ENCODE measurements around the gene STPG1. TPM values are rescaled to one million over a fixed set of nuclear protein-coding genes. Genes with fewer than 3 reads are reported as not detected.

The STPG1 gene
- total and polyA plus RNA-seq, 9 of the 15 experiments (the other 6 are each of a cell fraction or from before 2014, with no cell fraction given) = 5.0 to 11.9 (median 8.3) TPM

DNA sequence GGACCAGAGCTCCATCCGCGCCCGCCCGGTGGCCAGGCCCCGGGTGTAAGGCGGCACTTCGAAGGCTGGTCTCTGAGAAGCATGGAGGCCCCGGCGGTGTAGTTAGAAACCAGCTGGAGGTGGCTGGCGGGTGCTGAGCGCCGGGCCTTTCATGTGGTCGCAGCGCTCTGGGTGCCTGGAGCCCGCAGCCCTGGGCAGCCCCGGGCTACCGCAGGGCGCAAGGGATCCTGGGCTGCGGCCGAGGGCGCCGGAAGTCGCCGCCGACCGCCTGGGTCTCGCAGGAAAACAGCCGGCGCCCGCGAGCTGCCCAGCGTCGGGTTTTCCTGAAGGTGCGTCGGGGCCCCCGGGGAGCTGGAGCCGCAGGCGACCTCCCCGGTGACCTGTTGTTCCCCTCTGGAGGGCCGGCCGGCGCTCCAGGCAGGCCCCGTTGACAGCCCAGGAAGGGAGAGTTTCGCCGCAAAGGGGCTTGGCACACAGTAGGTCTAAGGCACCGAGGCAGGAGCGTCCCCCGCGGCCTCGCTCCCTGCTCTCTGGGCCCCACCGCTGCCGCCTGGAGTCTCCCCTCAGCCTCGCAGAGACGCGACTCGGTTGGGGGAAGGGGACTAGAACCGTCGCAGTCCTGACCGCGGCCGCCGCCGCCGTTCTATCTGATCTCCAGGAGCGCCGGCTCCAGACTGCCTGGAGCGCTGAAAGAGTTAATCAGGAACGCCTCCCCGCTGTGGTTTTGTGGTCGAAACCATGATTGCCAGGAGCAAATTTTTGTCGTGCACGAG, 91.7 kb downstream of the STPG1 start (continued):
- TF ChIP-seq TCF7 (IDR thresholded peaks at IDR 0.05; ENCODE audit: borderline replicate concordance) (no peak), ARID2 (IDR thresholded peaks at IDR 0.05) (no peak), STAT5A (IDR thresholded peaks at IDR 0.05; ENCODE audit: borderline replicate concordance, low read length) (no peak; the same call in 1 of the 2 replicates), CXXC5 (CRISPR knock-in tag; IDR thresholded peaks at IDR 0.05) (peak; percentile 97), ZNF79 (CRISPR knock-in tag; IDR thresholded peaks at IDR 0.05; ENCODE audit: low read depth) (no peak), HDAC2 (IDR thresholded peaks at IDR 0.05) (peak; percentile 86), DDX20 (tag; IDR thresholded peaks at IDR 0.05; ENCODE audit: low read depth) (no peak), BHLHE40 (IDR thresholded peaks at IDR 0.05; ENCODE audit: low read length) (peak; percentile 79), ZNF77 (CRISPR knock-in tag; IDR thresholded peaks at IDR 0.05) (no peak), RBM34 (IDR thresholded peaks at IDR 0.05; ENCODE audit: borderline replicate concordance, insufficient read depth, low read length) (no peak), TBL1XR1 (IDR thresholded peaks at IDR 0.05; ENCODE audit: low read length in 2 of 2) (peak; percentile 70 to 91; a peak in 2 of 4 replicates), TFAM (CRISPR knock-in tag; conservative IDR thresholded peaks at IDR 0.05) (no peak), NFATC3 (IDR thresholded peaks at IDR 0.05) (no peak), CEBPG (CRISPR knock-in tag; IDR thresholded peaks at IDR 0.05) (0 out of 2 replicates have a peak, but pooled peaks have one; percentile 22), CEBPG (tag; conservative IDR thresholded peaks at IDR 0.05 in 1 of 2, IDR thresholded peaks at IDR 0.05 in 1 of 2) (no peak), ZBTB17 (CRISPR knock-in tag; IDR thresholded peaks at IDR 0.05) (no peak; the same call in 1 of the 2 replicates), SETDB1 (IDR thresholded peaks at IDR 0.05; ENCODE audit: low read length) (no peak), ELF4 (CRISPR knock-in tag; IDR thresholded peaks at IDR 0.05) (no peak), NFIX (CRISPR knock-in tag; IDR thresholded peaks at IDR 0.05; ENCODE audit: low read depth) (no peak), ATF1 (CRISPR knock-in tag; IDR thresholded peaks at IDR 0.05) (no peak), ATF1 (tag; IDR thresholded peaks at IDR 0.05) (peak; percentile 49), ESRRA (IDR thresholded peaks at IDR 0.05; ENCODE audit: borderline replicate concordance, low read depth) (peak; percentile 97; the same call in 1 of the 2 replicates), IFI16 (CRISPR knock-in tag; IDR thresholded peaks at IDR 0.05) (no peak), ETV1 (tag; conservative IDR thresholded peaks at IDR 0.05; ENCODE audit: low read depth) (no peak), PURB (CRISPR knock-in tag; IDR thresholded peaks at IDR 0.05; ENCODE audit: low read depth) (no peak), ZNF354B (CRISPR knock-in tag; IDR thresholded peaks at IDR 0.05) (no peak), GATAD2B (IDR thresholded peaks at IDR 0.05; ENCODE audit: borderline replicate concordance) (peak; percentile 21; the same call in 1 of the 2 replicates), CHCHD3 (CRISPR knock-in tag; IDR thresholded peaks at IDR 0.05) (no peak), SRSF1 (IDR thresholded peaks at IDR 0.05; ENCODE audit: low read depth, low read length) (no peak)
- TF ChIP-seq, protein P1, sequence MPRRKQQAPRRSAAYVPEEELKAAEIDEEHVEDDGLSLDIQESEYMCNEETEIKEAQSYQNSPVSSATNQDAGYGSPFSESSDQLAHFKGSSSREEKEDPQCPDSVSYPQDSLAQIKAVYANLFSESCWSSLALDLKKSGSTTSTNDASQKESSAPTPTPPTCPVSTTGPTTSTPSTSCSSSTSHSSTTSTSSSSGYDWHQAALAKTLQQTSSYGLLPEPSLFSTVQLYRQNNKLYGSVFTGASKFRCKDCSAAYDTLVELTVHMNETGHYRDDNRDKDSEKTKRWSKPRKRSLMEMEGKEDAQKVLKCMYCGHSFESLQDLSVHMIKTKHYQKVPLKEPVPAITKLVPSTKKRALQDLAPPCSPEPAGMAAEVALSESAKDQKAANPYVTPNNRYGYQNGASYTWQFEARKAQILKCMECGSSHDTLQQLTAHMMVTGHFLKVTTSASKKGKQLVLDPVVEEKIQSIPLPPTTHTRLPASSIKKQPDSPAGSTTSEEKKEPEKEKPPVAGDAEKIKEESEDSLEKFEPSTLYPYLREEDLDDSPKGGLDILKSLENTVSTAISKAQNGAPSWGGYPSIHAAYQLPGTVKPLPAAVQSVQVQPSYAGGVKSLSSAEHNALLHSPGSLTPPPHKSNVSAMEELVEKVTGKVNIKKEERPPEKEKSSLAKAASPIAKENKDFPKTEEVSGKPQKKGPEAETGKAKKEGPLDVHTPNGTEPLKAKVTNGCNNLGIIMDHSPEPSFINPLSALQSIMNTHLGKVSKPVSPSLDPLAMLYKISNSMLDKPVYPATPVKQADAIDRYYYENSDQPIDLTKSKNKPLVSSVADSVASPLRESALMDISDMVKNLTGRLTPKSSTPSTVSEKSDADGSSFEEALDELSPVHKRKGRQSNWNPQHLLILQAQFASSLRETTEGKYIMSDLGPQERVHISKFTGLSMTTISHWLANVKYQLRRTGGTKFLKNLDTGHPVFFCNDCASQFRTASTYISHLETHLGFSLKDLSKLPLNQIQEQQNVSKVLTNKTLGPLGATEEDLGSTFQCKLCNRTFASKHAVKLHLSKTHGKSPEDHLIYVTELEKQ (CRISPR knock-in tag; IDR thresholded peaks at IDR 0.05) = no peak
